A549 (cell line): ENCODE measurements around the gene ACOXL. TPM values are rescaled to one million over a fixed set of nuclear protein-coding genes. Genes with fewer than 3 reads are reported as not detected.

ENCODE experiments used
- ATAC-seq, 2 experiments: fragments of 200-7000 bp in 1 of 2; fragments of >200 bp in 1 of 2; cut with Nextera tagmentation in 1 of 2; cut with Tn5 transposase in 1 of 2; 3 replicates each; pipeline versions ENCODE4 v1.8.0 to v1.9.1; 2018 to 2020; ENCODE audit warnings: mild to moderate bottlenecking in 1 of 2, moderate library complexity in 1 of 2
- CTCF ChIA-PET: fragments of 300-600 bp; sonication (Branson Sonifier 250); formaldehyde crosslinking; extraction: SDS; loops from one replicate; lab custom pipeline; 2021; ENCODE audit warnings: antibody characterized with exemption, inconsistent platforms; lab: Yijun Ruan, JAX
- POLR2A ChIA-PET: fragments of 350-600 bp; formaldehyde crosslinking; extraction: SDS; loops from one replicate; lab custom pipeline; 2021; ENCODE audit warnings: antibody characterized with exemption, inconsistent platforms; lab: Yijun Ruan, JAX
- DNase-seq, 2 experiments: peaks; one replicate each; pipeline versions ENCODE4 v3.0.0 to v3.0.0-alpha.2; 2011 to 2016; ENCODE audit warnings: low read depth in 1 of 2, low spot score in 1 of 2
- FAIRE-seq: peaks from 2 replicates; lab custom pipeline; 2011; peaks lifted over from hg19 to GRCh38; lab: Jason Lieb, UNC
- H3K27ac ChIP-seq, 2 experiments: fragments of >200 bp; sonication (Bioruptor Twin); formaldehyde crosslinking; 3 replicates each; pipeline ENCODE4 v1.5.1; 2016 to 2017
- H3K4me1 ChIP-seq: fragments of >200 bp; sonication (Bioruptor Twin); formaldehyde crosslinking; 3 replicates; pipeline ENCODE4 v1.6.1; 2016
- H3K4me2 ChIP-seq: fragments of >200 bp; sonication (Bioruptor Twin); formaldehyde crosslinking; 3 replicates; pipeline ENCODE4 v1.6.1; 2016
- H3K4me3 ChIP-seq: fragments of >200 bp; sonication (Bioruptor Twin); formaldehyde crosslinking; 3 replicates; pipeline ENCODE4 v1.5.1; 2016
- H3K9me3 ChIP-seq: fragments of >200 bp; sonication (Bioruptor Twin); formaldehyde crosslinking; 3 replicates; pipeline ENCODE4 v1.6.1; 2016
- BHLHE40 ChIP-seq: IDR thresholded peaks from 2 replicates; pipeline ENCODE4 v1.6.1; 2012; ENCODE audit warnings: low read depth, low read length, inconsistent platforms
- CEBPB ChIP-seq, 2 experiments: fragments of >200 bp in 1 of 2; sonication (Bioruptor Twin) in 1 of 2; formaldehyde crosslinking in 1 of 2; IDR thresholded peaks; 2 replicates each; pipeline ENCODE4 v1.6.1; 2012 to 2016
- CHD2 ChIP-seq: fragments of 150-350 bp; IDR thresholded peaks from 2 replicates; pipeline ENCODE4 v1.6.1; 2014; ENCODE audit warnings: low read length; ENCODE audit not compliant: partially characterized antibody
- EP300 ChIP-seq, 2 experiments: fragments of >200 bp; sonication (Bioruptor Twin); formaldehyde crosslinking; IDR thresholded peaks; 2 replicates in 1 of 2; 3 replicates in 1 of 2; pipeline ENCODE4 v1.6.1; 2016 to 2017
- HOXB13 ChIP-seq: fragments of 250-450 bp; sonication (Bioruptor Pico); IDR thresholded peaks from 2 replicates; pipeline ENCODE4 v1.5.0; 2020; ENCODE audit warnings: low read depth, mild to moderate bottlenecking, moderate library complexity
- MAFK ChIP-seq: fragments of 450-650 bp; IDR thresholded peaks from 2 replicates; pipeline ENCODE4 v1.6.1; 2014; ENCODE audit not compliant: partially characterized antibody
- RAD21 ChIP-seq, 2 experiments: fragments of >200 bp in 1 of 2; sonication (Bioruptor Twin) in 1 of 2; formaldehyde crosslinking in 1 of 2; IDR thresholded peaks in 1 of 2; conservative IDR thresholded peaks in 1 of 2; 2 replicates in 1 of 2; 3 replicates in 1 of 2; pipeline ENCODE4 v1.6.1; 2012 to 2018; ENCODE audit warnings: inconsistent platforms in 1 of 2
- RCOR1 ChIP-seq: fragments of 150-350 bp; IDR thresholded peaks from 2 replicates; pipeline ENCODE4 v1.6.1; 2014; ENCODE audit warnings: antibody characterized with exemption, low read length, low read depth
- ZC3H11A ChIP-seq: fragments of 450-650 bp; IDR thresholded peaks from 2 replicates; pipeline ENCODE4 v1.6.1; 2014; ENCODE audit warnings: antibody characterized with exemption, mild to moderate bottlenecking
- ZFP36 ChIP-seq: fragments of 450-650 bp; IDR thresholded peaks from 2 replicates; pipeline ENCODE4 v1.6.1; 2014; ENCODE audit warnings: borderline replicate concordance; ENCODE audit not compliant: partially characterized antibody
- WGBS: methylation state at CpG from one replicate; pipeline ENCODE4 v1.1.6; 2017; ENCODE audit errors: missing lambda C conversion rate; 5-methylcytosine and 5-hydroxymethylcytosine counted together
- polyA plus RNA-seq, 4 experiments: library from polyadenylated mRNA; depleted of rRNA in 3 of 4; stranded (reverse); fragments of >200 nt; fragmentation: RNase III in 1 of 4; extraction: RNeasy Plus Mini Kit Qiagen cat#74134 plus additional on column Dnase treatment in 1 of 4; gene quantifications; 2 replicates in 3 of 4; 3 replicates in 1 of 4; pipeline ENCODE4 v1.2.3, GENCODE V29; 2011 to 2017
- TF ChIP-seq, protein P1 (sequence below): fragments of >200 bp; sonication (Bioruptor Twin); formaldehyde crosslinking; IDR thresholded peaks from 3 replicates; pipeline ENCODE4 v1.5.1; 2016
- TF ChIP-seq, protein P2 (sequence below): fragments of 200-600 bp; sonication (generic); IDR thresholded peaks from 2 replicates; pipeline ENCODE4 v1.6.1; 2016; ENCODE audit warnings: antibody characterized with exemption, mild to moderate bottlenecking, moderate library complexity
- TF ChIP-seq, protein P3 (sequence below): fragments of 150-350 bp; IDR thresholded peaks from 2 replicates; pipeline ENCODE4 v1.6.1; 2014; ENCODE audit warnings: low read depth, mild to moderate bottlenecking, low read length
- TF ChIP-seq, protein P4 (sequence below): IDR thresholded peaks from 2 replicates; pipeline ENCODE4 v1.6.1; 2012; ENCODE audit warnings: low read depth, borderline replicate concordance
- TF ChIP-seq, protein P5 (sequence below): fragments of >200 bp; sonication (Bioruptor Twin); formaldehyde crosslinking; IDR thresholded peaks from 3 replicates; pipeline ENCODE4 v1.6.1; 2016

The ACOXL gene
- polyA plus RNA-seq, 2 of the 4 experiments (the other 2 are of a cell fraction), result not detected

DNA sequence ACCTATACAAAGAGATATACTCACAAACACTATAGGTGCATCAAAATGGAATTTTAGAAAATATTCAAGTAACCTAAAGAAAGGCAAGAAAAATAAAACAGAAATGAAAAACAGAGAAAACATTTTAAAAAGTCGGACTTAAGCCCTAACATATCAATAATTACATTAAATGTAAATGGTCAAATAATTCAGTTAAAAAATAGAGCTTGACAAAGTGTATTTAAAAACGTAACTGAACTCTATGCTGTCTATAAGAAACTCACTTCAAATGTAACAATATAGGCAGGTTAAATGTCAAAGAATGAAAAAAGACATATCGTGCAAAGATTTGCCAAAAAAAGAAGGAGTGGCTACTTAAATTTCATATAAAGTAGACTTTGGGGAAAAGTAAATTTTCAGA is 163.9 kb downstream of the ACOXL start:
- POLR2A ChIA-PET, result no interaction called here
- H3K9me3 ChIP-seq, result peaks cover 16% of the 10 kb centered on the region; the same call in 1 of the 3 replicates
- H3K4me1 ChIP-seq, result no peaks in the 10 kb centered on the region
- no peak for ATAC-seq
- WGBS, result under 1% methylated on average over 3 of the region's 3 CpGs
- no peak overlapping the region for H3K4me2 ChIP-seq
- no peak for DNase-seq
- TF ChIP-seq CHD2 (no peak), ZC3H11A (no peak)
- TF ChIP-seq, protein P1, sequence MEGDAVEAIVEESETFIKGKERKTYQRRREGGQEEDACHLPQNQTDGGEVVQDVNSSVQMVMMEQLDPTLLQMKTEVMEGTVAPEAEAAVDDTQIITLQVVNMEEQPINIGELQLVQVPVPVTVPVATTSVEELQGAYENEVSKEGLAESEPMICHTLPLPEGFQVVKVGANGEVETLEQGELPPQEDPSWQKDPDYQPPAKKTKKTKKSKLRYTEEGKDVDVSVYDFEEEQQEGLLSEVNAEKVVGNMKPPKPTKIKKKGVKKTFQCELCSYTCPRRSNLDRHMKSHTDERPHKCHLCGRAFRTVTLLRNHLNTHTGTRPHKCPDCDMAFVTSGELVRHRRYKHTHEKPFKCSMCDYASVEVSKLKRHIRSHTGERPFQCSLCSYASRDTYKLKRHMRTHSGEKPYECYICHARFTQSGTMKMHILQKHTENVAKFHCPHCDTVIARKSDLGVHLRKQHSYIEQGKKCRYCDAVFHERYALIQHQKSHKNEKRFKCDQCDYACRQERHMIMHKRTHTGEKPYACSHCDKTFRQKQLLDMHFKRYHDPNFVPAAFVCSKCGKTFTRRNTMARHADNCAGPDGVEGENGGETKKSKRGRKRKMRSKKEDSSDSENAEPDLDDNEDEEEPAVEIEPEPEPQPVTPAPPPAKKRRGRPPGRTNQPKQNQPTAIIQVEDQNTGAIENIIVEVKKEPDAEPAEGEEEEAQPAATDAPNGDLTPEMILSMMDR, result no peak
- TF ChIP-seq, protein P2, sequence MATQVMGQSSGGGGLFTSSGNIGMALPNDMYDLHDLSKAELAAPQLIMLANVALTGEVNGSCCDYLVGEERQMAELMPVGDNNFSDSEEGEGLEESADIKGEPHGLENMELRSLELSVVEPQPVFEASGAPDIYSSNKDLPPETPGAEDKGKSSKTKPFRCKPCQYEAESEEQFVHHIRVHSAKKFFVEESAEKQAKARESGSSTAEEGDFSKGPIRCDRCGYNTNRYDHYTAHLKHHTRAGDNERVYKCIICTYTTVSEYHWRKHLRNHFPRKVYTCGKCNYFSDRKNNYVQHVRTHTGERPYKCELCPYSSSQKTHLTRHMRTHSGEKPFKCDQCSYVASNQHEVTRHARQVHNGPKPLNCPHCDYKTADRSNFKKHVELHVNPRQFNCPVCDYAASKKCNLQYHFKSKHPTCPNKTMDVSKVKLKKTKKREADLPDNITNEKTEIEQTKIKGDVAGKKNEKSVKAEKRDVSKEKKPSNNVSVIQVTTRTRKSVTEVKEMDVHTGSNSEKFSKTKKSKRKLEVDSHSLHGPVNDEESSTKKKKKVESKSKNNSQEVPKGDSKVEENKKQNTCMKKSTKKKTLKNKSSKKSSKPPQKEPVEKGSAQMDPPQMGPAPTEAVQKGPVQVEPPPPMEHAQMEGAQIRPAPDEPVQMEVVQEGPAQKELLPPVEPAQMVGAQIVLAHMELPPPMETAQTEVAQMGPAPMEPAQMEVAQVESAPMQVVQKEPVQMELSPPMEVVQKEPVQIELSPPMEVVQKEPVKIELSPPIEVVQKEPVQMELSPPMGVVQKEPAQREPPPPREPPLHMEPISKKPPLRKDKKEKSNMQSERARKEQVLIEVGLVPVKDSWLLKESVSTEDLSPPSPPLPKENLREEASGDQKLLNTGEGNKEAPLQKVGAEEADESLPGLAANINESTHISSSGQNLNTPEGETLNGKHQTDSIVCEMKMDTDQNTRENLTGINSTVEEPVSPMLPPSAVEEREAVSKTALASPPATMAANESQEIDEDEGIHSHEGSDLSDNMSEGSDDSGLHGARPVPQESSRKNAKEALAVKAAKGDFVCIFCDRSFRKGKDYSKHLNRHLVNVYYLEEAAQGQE, result no peak
- no peak overlapping the region for H3K4me3 ChIP-seq
- no peak for FAIRE-seq
- CTCF ChIA-PET, result no interaction called here
- no peak overlapping the region for H3K27ac ChIP-seq

DNA sequence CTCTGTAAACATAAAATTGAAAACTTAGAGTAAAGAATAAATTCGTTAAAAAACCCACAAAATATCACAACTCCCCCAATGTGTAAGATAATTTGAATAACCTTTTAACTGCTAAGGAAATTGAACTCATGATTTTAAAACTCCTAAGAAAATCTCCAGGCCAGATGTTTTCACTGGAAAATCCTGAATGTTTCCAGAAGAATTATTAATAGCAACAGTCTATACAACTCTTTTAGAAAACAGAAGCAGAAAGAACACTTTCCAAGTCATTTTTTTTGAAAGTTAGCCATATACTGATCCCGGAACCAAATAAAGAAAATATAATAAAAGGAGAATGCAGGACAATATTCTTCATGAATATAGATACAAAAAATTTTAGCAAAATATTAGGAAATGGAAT is 165.6 kb downstream of the ACOXL start:
- ChIA-PET POLR2A (no interaction called here), CTCF (no interaction called here)
- no peak overlapping the region for H3K4me3 ChIP-seq
- no peak for FAIRE-seq
- no peak for DNase-seq
- no peak for ATAC-seq
- H3K27ac ChIP-seq, result no peak overlapping the region
- no peak overlapping the region for H3K4me2 ChIP-seq
- H3K4me1 ChIP-seq, result no peaks in the 10 kb centered on the region
- TF ChIP-seq HOXB13 (CRISPR knock-in tag), result no peak
- WGBS, result 28% methylated on average over 2 of the region's 2 CpGs
- peaks cover 16% of the 10 kb centered on the region; the same call in 1 of the 3 replicates for H3K9me3 ChIP-seq

DNA sequence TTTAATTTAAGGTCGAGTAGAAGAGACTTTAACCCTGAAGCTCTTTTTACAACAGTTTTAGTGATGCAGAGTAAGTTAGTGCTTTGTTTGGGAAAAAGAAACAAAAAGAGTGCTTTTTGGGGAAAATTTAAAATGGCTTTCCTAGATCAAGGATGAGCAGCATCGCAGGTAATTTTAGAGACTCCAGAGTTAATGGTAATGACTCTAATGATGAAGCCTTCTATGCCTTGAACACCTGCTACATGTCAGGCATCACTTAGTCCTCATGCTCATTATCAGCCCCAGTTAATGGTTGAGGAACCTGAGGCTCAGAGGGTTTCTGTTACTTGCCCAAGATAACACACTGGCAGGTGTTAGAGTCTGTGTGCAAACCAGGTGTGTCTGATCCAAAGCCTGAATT is 167.8 kb downstream of the ACOXL start:
- TF ChIP-seq RCOR1, result no peak
- no peak for TF ChIP-seq CEBPB (IDR thresholded peaks at IDR 0.05)
- no peak for TF ChIP-seq EP300 (IDR thresholded peaks at IDR 0.05)
- TF ChIP-seq MAFK, result no peak
- TF ChIP-seq, protein P3, sequence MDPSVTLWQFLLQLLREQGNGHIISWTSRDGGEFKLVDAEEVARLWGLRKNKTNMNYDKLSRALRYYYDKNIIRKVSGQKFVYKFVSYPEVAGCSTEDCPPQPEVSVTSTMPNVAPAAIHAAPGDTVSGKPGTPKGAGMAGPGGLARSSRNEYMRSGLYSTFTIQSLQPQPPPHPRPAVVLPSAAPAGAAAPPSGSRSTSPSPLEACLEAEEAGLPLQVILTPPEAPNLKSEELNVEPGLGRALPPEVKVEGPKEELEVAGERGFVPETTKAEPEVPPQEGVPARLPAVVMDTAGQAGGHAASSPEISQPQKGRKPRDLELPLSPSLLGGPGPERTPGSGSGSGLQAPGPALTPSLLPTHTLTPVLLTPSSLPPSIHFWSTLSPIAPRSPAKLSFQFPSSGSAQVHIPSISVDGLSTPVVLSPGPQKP, result no peak
- TF ChIP-seq RAD21 (conservative IDR thresholded peaks at IDR 0.05 in 1 of 2, IDR thresholded peaks at IDR 0.05 in 1 of 2), result no peak
- H3K4me2 ChIP-seq, result no peak overlapping the region
- no peak for FAIRE-seq
- 38% methylated on average over 2 of the region's 2 CpGs for WGBS
- ChIA-PET POLR2A (no interaction called here), CTCF (no interaction called here)
- no peak overlapping the region for H3K27ac ChIP-seq
- H3K9me3 ChIP-seq, result peaks cover 15% of the 10 kb centered on the region; the same call in 1 of the 3 replicates
- no peak for DNase-seq
- H3K4me3 ChIP-seq, result no peak overlapping the region
- ATAC-seq, result no peak
- no peaks in the 10 kb centered on the region for H3K4me1 ChIP-seq

DNA sequence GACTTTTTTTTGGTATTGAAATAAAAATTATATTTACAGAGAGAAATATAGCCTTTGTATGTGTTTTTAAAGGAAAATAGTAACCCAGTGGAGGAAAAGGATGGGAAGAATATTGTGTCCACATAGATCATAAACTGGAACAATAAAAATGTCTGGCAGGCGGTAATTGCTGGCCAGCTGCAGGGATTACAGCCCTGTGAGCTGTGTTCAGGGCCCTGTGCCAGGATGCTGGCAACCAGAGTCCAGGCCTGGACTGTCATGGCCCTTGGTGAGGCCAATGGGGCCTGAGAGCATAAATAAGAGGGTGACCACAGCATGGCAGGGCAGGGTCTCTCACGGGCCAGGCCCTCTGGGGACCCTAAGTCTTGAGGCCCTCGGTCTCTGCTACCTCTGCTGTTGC is 171.2 kb downstream of the ACOXL start:
- Histone ChIP-seq H3K4me2 (no peak overlapping the region), H3K4me3 (no peak overlapping the region), H3K4me1 (no peaks in the 10 kb centered on the region), H3K9me3 (no peaks in the 10 kb centered on the region), H3K27ac (no peak overlapping the region)
- WGBS, result 75% methylated on average over 1 of the region's 3 CpGs
- ATAC-seq (no peak), DNase-seq (no peak), FAIRE-seq (no peak)
- ChIA-PET POLR2A (no interaction called here), CTCF (interaction anchor here (0.7 to 1.8 kb wide), 2 partner anchors 91 to 92 kb away, joined by 3 to 6 read pairs; no protein-coding TSS in a partner anchor)
- TF ChIP-seq, protein P4, sequence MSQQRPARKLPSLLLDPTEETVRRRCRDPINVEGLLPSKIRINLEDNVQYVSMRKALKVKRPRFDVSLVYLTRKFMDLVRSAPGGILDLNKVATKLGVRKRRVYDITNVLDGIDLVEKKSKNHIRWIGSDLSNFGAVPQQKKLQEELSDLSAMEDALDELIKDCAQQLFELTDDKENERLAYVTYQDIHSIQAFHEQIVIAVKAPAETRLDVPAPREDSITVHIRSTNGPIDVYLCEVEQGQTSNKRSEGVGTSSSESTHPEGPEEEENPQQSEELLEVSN, result no peak
- TF ChIP-seq, protein P5, sequence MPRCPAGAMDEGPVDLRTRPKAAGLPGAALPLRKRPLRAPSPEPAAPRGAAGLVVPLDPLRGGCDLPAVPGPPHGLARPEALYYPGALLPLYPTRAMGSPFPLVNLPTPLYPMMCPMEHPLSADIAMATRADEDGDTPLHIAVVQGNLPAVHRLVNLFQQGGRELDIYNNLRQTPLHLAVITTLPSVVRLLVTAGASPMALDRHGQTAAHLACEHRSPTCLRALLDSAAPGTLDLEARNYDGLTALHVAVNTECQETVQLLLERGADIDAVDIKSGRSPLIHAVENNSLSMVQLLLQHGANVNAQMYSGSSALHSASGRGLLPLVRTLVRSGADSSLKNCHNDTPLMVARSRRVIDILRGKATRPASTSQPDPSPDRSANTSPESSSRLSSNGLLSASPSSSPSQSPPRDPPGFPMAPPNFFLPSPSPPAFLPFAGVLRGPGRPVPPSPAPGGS, result no peak
- TF ChIP-seq BHLHE40, result no peak
- no peak for TF ChIP-seq ZFP36
- TF ChIP-seq, protein P2, result no peak
